CD4-positive, alpha-beta T cell treated with Interleukin-15 for 1 hour (primary cell): ENCODE results near the gene HES2.
"Not testable (repeated sequence)": the region's sequence is repeated elsewhere in the genome, so short reads cannot be mapped to it uniquely, and the experiment has no call there.

ENCODE experiments used
- DNase-seq: peaks from one replicate; pipeline ENCODE4 v3.0.0-alpha.2; 2020

Gene HES2

GRCh38 chr1:6384135-6384534 is 35.6 kb downstream of the HES2 start:
- no peak for DNase-seq

GRCh38 chr1:6380037-6380436 is 39.7 kb downstream of the HES2 start:
- no peak for DNase-seq

GRCh38 chr1:6378096-6378746 is 41.5 kb downstream of the HES2 start:
- no peak for DNase-seq

DNA sequence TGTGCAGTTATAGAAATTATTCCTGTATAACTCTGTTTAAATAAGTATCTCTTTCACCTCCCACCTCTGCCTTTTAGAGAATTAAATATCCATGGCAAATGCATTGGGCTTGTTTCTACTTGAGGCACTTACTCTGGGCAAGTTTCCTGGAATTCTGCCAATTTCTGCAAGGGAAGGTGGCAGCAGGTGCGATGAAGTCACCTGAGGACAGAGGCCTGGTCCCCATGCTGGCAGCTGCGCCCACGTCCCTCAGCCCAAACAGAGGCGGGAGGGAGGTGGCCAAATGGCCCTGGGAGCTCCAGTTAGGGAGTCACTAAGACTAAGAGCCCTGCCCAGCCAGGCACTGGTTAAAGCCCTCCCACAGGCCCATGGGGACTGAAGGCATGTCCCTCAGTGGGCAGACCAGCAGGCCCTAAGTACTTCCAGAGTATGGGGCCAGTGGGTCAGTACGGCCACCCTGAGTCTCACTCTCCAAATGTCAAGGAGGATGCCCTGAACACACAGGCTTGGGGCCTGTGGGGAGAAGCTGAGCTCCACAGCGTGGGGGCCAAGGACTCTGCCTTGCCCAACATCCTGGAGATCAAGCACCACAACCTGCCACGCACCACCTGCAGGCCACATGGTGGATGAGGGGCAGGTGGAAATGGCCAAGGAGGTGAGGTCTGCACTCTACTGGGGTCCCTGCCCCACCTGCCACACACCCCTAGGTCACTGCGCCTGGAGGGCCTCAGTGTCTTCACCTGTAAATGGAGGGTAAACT is 45.6 kb downstream of the HES2 start:
- no peak for DNase-seq

DNA sequence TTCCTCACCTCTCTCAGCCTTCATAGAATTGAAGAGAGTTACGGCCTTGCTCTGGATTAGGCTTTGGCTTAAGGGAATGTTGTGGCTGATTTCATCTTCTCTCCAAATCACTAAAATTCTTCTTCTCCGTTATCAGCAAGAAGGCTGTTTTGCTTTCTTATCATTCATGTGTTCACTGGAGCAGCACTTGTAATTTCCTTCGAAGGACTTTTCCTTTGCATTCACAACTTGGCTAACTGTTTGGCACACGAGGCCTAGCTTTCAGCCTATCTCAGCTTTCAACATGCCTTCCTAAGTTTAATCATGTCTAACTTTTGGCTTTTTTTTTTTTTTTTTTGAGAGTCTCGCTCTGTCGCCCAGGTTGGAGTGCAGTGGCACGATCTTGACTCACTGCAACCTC is 47.5 kb downstream of the HES2 start:
- DNase-seq: not testable (repeated sequence)

- no peak for DNase-seq
Measured at GRCh38 chr1:6370006-6370405, 49.7 kb downstream of the HES2 start.

DNA sequence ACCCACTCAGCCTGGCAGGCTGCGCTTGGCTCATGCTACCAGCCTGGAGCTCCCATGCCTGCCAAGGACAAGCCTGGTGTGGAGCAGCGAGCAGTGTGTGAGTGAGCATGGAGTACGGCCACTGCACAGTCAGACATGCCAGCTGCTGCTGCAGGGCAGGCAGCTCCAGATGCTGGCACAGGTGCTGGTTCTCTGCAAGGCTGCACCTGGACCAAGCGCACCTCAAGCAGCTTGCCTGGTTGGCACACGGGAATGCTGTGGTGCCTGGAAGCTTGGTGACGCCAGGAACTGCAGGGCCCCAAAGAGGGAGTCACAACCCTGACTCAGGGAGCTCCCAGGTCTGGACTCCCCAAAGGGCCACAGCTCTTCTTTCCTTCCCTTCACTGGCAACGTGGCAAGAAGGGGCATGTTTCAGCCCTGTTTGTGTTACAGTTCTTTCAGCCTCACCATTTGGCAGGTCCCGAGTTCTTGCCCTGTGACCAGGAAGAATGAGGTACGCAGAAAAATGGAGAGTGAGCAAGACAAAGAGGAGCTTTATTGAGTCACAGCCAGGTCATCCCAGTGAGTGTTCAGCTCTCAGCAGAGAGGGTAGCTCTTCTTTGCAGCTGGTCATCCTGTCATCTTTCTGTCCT is 52.2 kb downstream of the HES2 start:
- no peak for DNase-seq

GRCh38 chr1:6365047-6365446 is 54.7 kb downstream of the HES2 start:
- peak; percentile 42 for DNase-seq

- DNase-seq: peak; percentile 45
Measured at GRCh38 chr1:6363085-6363884, 56.4 kb downstream of the HES2 start.
